GM21381 (cell line): ENCODE measurements around the gene UNC80.

Experiments
- ATAC-seq: cut with Tn5 transposase; IDR thresholded peaks from one replicate; pipeline ENCODE4 v1.9.1; 2021; ENCODE audit warnings: mild to moderate bottlenecking, moderate library complexity; ENCODE audit not compliant: unreplicated experiment

The UNC80 gene

DNA sequence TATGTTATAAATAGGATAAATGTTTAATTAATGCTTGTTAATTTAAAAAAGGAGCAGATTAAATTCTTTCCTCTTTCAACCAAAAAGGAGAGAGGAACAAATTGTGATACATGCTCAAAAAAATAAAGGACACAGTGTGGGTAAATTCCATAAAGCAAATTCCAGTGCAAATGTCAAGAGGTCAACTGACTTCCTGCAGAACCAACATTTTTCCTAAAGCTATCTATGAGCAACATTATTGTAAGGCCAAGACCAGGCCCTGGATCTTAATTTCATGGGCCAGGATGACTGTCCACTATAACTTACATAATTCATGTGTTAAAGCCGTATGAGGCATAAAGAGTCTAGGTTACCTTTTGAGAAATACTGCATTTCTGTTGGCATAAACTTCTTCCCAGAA is 136.9 kb downstream of the UNC80 start:
- no peak for ATAC-seq

DNA sequence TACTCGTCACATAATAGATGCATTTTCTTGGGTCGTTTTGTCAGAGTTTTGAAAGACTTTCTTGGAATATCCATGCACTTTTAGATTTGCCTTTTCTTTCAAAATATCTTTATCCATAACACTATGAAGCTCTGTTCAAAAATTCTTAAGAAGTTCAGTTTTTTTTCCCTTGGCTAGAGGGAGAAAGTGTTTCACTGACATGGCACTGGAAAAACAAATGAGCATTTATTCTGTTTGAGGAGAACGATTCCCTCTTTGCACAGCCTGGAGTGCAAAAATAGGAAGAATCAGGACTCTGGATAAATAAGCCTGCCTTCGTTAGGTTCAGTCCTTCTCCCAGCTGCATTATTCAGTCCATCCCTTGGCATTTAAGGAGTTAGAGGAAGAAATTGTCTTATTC is 139.9 kb downstream of the UNC80 start:
- ATAC-seq: no peak

DNA sequence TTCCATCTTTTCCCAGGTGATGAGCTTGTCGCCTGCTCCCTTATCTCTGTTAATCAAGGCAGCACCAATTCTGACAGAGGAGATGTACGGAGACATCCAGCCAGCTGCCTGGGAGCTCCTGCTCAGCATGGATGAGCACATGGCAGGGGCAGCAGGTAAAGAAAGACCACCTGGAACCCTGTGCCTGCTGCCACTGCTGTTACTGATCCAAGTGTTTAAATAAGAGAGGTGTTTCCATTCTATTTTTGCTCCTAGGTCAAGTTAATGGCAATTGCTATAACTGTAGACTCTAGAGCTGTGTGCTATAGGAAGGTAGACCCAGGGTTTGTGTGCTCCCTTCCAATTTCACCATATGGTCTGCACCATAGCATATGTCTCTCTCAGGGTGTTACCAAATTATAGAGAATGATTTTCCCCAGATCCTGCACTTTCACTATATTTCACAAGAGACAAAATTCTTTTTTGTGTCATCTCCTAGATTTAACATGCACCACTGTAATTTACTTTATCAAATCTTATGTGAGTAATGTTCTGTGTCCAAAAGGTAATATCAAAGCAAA is 142.2 kb downstream of the UNC80 start:
- ATAC-seq: no peak

DNA sequence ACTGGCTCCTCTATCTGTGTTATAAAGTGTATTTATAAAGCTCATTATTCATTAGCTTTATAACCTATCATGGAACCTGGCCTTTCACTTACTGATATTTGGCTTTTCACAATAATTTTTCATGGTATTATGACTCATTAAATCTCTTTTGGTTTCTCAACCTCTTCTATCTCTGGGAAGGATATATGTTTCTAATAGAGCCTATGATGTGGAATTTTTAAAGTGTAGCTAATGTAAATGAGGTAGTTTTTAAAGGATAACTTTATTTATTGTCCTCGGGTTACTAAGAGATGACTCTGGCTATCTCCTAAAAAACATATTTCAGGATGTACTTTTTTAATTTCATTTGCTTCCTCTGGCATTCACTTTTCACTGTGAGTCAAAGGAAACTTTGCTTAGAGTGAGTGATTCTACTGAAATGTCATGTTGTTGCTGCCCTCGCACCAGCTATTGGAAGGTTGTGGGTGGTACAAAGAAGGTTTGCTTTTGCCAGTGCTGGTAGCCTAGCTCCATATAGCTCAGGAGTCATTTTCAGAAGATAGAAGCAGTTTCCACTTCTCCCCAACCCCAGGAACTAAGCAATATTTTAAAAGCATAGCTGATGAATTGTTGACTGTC is 145.6 kb downstream of the UNC80 start:
- no peak for ATAC-seq

- no peak for ATAC-seq
These were observed 146.6 kb downstream of the UNC80 start for GRCh38 chr2:209918251-209918650.

- no peak for ATAC-seq
These were observed 150.5 kb downstream of the UNC80 start for GRCh38 chr2:209922116-209922515.

DNA sequence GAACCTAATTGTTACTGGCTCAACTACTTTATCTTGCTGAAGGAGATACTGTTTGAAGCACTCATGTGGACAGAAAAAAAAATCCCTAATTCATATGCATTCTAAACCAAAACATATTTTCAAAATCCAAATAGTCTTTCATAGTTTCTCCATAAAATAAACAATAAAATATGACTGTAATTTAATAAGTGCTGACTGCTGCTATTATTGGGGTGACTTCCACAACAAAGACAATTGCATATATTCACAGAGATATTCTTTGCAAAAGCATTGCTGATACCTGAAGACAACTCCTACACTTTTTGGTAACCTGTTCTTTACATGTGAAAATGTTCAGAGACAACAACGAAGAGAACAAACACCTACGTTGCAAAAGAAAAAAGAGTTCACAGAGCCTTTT is 157.7 kb downstream of the UNC80 start:
- no peak for ATAC-seq

- no peak for ATAC-seq
These were observed 162.2 kb downstream of the UNC80 start for GRCh38 chr2:209933499-209934483.

DNA sequence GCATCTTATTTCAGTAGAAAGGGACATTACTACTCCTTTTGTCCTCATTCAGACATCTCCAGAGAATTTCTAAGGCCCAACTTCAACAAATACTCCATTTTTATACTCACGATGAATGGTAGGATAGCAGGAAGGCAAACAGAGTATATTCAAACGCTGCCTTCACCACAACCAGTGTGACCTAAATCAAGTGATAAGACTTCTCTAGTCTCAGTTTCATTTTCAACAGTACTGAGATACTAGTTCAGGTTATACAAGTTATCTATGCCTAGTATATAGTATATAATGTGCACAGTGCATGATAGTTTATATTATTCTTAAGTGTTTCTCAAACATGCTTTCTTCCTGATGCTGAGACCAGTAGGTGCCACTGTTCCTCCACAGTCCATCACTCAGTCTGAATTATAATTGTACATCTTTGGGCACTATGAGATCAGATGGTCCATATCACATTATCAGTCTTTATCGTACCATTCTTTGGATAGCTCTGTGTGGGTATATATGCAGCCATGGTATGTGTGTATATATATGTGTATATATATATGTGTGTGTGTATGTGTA is 164.6 kb downstream of the UNC80 start:
- ATAC-seq: no peak

GRCh38 chr2:209937893-209938292 is 166.3 kb downstream of the UNC80 start:
- ATAC-seq: no peak

DNA sequence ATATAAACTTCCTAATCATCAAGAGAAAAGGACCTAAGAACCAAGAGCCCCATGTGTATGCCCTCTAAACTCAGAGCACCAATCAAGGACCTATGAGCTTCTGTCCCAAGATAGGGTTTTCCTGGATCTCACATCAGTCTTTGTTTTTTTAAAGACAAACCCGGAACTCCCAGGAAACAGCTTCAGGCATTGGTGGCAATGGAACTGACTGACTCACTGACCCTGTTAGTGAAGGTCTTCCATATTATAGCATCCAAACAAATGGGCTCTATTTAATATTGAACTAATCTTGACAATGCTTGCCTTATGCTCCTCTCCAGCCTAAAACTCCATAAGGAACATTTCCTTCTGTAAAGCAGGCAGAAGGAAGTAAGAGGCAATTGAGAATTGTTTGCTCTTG is 167.3 kb downstream of the UNC80 start:
- no peak for ATAC-seq

DNA sequence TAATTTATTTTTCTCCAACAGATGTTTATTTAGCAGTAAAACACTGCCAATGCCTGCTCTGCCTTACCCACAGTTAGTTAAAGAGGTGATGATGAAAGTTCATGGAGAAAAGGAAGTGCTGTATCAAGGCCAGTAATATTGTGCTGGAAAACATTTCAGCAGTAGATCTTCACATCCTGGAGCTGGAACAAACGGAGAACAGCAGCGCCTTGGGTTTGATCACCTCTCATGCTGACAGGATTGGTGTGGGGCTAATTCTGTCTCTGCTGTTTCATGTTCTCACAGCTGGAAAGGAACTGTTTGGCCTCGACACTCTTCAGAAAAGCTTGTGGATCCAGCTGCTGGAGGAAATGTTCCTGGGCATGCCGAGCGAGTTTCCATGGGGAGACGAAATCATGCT is 169.3 kb downstream of the UNC80 start:
- no peak for ATAC-seq

DNA sequence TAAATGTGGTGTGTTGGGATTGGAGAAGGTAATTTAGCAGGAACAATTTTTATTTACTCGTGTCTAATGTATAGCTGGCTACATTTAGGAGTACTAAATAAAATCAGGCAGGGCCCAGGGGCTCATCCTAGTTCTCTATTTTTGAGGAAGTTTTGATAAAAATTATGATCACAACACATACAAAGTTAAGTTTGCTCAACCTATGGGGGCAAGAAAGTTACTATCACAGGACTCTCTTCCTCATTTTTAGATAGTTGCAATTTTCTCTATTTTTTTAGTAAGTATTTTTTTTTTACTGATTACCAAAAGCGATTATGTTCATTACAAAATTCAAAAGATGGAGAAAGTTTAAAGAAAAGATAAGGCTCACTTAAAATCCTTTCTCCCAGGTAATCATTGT is 170.8 kb downstream of the UNC80 start:
- no peak for ATAC-seq

GRCh38 chr2:209942936-209943605 is 171.4 kb downstream of the UNC80 start:
- ATAC-seq: no peak

- no peak for ATAC-seq
These were observed 172.1 kb downstream of the UNC80 start for GRCh38 chr2:209943776-209944175.

DNA sequence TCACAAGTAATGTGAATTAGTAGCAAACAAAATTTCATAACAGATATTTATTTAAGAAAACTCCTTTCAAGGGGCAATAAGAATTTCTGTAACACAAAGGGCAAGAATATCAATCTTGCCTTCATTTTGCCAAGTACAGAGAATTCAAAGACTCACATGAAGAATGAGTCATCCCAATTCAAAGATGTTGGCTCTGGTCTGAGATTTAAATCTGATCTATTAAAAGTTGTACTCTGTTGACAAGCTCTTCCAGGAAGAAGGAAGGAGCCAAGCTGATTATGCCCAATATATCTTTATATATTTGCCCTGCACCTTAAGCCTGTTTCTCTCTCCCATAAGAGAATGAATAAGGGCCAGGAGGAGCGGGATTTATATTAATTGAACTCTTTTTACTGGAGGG is 174.9 kb downstream of the UNC80 start:
- no peak for ATAC-seq

DNA sequence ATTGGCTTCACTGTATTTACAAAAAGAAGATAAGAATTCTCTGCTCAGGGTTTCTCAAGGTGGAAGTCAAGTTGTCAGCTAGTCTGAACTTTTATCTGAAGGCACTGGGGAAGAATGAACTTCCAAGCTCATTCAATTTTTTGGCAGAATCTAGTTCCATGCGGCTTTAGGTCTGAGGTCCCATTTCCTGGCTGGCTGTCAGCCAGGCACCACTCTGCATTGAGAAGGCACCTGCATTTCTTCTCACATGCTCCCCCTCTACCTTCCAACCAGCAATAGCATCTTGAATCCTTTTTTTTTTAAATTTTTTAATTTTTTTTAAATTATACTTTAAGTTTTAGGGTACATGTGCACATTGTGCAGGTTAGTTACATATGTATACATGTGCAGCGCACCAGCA is 184.6 kb downstream of the UNC80 start:
- ATAC-seq: no peak

GRCh38 chr2:209958016-209958415 is 186.4 kb downstream of the UNC80 start:
- no peak for ATAC-seq

GRCh38 chr2:209960045-209960444 is 188.4 kb downstream of the UNC80 start:
- no peak for ATAC-seq

DNA sequence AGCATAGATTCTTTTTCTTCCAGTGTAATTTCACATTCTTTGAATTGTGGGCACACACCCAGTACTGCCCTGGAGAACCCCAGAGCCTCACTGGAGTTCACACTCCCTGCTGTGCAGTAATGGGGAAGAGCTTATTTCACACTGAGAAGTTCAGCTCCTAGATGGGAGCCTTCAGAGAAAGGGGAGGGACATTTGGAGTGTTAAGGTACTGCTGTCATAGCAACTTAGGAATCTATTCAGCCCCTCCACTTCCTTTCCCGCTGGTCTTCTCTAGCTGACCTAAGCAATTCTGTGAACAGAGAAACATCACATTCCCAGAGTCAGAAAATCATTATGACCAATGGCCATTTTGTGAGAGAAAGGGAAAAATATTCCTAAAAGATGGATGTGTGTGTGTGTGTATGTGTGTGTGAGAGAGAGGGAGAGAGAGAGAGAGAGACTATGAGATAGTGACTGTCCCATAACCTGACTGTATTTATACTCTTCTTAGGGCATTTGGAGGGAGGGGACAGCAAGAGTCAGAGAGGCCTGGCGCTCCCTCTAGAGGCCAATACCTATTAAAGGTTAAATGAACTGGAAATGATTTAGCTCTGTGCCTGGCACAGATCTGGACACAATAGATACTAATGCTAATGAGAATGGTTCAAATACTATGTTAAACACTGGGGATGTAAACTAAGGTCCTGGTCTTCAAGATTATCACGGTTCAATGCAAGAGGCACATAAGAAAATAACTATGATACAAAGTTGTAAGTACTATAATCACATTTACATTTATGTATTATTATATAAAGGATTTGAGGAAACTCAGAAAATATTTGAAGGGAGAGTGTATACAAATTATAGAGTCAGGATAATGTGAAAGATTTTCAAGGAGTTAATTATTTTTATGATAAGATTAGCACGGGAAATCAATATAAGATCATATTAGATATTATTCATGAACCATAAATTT is 189.3 kb downstream of the UNC80 start:
- peak; percentile 98 for ATAC-seq
